Activated CD8-positive, alpha-beta memory T cell treated with anti-CD3 and anti-CD28 coated beads for 4 hours (primary cell): Measurements from ENCODE around the gene FAM53C.
"Not testable (repeated sequence)": the region's sequence is repeated elsewhere in the genome, so short reads cannot be mapped to it uniquely, and the experiment has no call there.

ENCODE experiments used
- DNase-seq, 2 donors: peaks; one replicate each; pipeline ENCODE4 v3.0.0-alpha.2; 2020; ENCODE audit warnings: low read depth in 2 of 2

Gene FAM53C

GRCh38 chr5:138351056-138351455 lies 13.0 kb downstream of the FAM53C start:
- DNase-seq = no peak

GRCh38 chr5:138351517-138351916 lies 13.5 kb downstream of the FAM53C start:
- no peak for DNase-seq

- DNase-seq = peak; percentile 78 to 85
Measured at GRCh38 chr5:138352071-138352721, 14.1 kb downstream of the FAM53C start, which contains the start of gene KDM3B. TSS of gene KDM3B (plus strand) at chr5:138352685. CDS start at chr5:138352796, 111 bp downstream.

- DNase-seq = peak; percentile 38 to 47
Measured at GRCh38 chr5:138352722-138353559, 14.9 kb downstream of the FAM53C start.

GRCh38 chr5:138353560-138354080 lies 15.6 kb downstream of the FAM53C start:
- no peak for DNase-seq

GRCh38 chr5:138354387-138354786 lies 16.3 kb downstream of the FAM53C start:
- DNase-seq = no peak

GRCh38 chr5:138354926-138355378 lies 16.9 kb downstream of the FAM53C start:
- DNase-seq = no peak

- no peak for DNase-seq
Measured at GRCh38 chr5:138359621-138360020, 21.6 kb downstream of the FAM53C start.

GRCh38 chr5:138360941-138361452 lies 22.9 kb downstream of the FAM53C start:
- DNase-seq = no peak

- DNase-seq = no peak
Measured at GRCh38 chr5:138364576-138364975, 26.5 kb downstream of the FAM53C start.

- no peak for DNase-seq
Measured at GRCh38 chr5:138366632-138367382, 28.7 kb downstream of the FAM53C start.

GRCh38 chr5:138369261-138369660 lies 31.2 kb downstream of the FAM53C start:
- DNase-seq = no peak

GRCh38 chr5:138369706-138370105 lies 31.6 kb downstream of the FAM53C start:
- no peak for DNase-seq

- DNase-seq = no peak
Measured at GRCh38 chr5:138370537-138370936, 32.5 kb downstream of the FAM53C start.

GRCh38 chr5:138371454-138371853 lies 33.4 kb downstream of the FAM53C start:
- no peak for DNase-seq

GRCh38 chr5:138372225-138372624 lies 34.2 kb downstream of the FAM53C start:
- DNase-seq = no peak

GRCh38 chr5:138372653-138373052 lies 34.6 kb downstream of the FAM53C start:
- no peak for DNase-seq

- DNase-seq = no peak
Measured at GRCh38 chr5:138382347-138382746, 44.3 kb downstream of the FAM53C start.

- no peak for DNase-seq
Measured at GRCh38 chr5:138385660-138386059, 47.6 kb downstream of the FAM53C start.

GRCh38 chr5:138386290-138386689 lies 48.2 kb downstream of the FAM53C start:
- no peak for DNase-seq

GRCh38 chr5:138389332-138389731 lies 51.3 kb downstream of the FAM53C start:
- no peak for DNase-seq

GRCh38 chr5:138389911-138390310 lies 51.8 kb downstream of the FAM53C start:
- not testable (repeated sequence) for DNase-seq
